SK-N-SH (cell line): Measurements from ENCODE around the gene CRMP1. TPM values are rescaled to one million over a fixed set of nuclear protein-coding genes. Genes with fewer than 3 reads are reported as not detected.

Experiments
- CTCF ChIA-PET: fragments of 300-600, 350-600 bp; formaldehyde crosslinking; extraction: SDS; loops from one replicate; lab custom pipeline; 2021; lab: Yijun Ruan, JAX
- POLR2A ChIA-PET: fragments of 350-600 bp; sonication (Branson Sonifier 250); formaldehyde crosslinking; extraction: SDS; loops from one replicate; lab custom pipeline; 2020; ENCODE audit warnings: antibody characterized with exemption, inconsistent platforms; lab: Yijun Ruan, JAX
- DNase-seq: peaks from one replicate; pipeline ENCODE4 v3.0.0; 2012
- H2AFZ ChIP-seq: fragments of 200-600 bp; sonication (generic); 2 replicates; pipeline ENCODE4 v1.8.1; 2016; ENCODE audit warnings: antibody characterized with exemption, mild to moderate bottlenecking, low read depth
- H3F3A ChIP-seq: fragments of 200-600 bp; sonication (generic); replicated peaks from 2 replicates; pipeline ENCODE3; 2016; ENCODE audit warnings: antibody characterized with exemption, mild to moderate bottlenecking; ENCODE audit not compliant: insufficient read depth
- H3K27ac ChIP-seq, 2 experiments: fragments of 200-500 bp in 1 of 2; fragments of 200-600 bp in 1 of 2; sonication (Bioruptor generic) in 1 of 2; sonication (generic), shearing (Covaris generic) in 1 of 2; 2 replicates each; pipeline versions ENCODE4 v1.5.1 to v1.6.1; 2014 to 2016; ENCODE audit warnings: low read depth in 2 of 2, inconsistent platforms in 1 of 2, low read length in 1 of 2, mild to moderate bottlenecking in 1 of 2, mixed read lengths in 1 of 2
- H3K27me3 ChIP-seq: fragments of 200-600 bp; sonication (generic), shearing (Covaris generic); 2 replicates; pipeline ENCODE4 v1.6.1; 2016; ENCODE audit warnings: mixed run types; ENCODE audit not compliant: insufficient read depth
- H3K36me3 ChIP-seq, 2 experiments: fragments of 200-500 bp in 1 of 2; fragments of 200-600 bp in 1 of 2; sonication (Bioruptor generic) in 1 of 2; sonication (generic) in 1 of 2; replicated peaks in 1 of 2; 2 replicates each; pipeline versions ENCODE3 to v1.5.1; 2014 to 2016; ENCODE audit warnings: low read length in 1 of 2, mild to moderate bottlenecking in 1 of 2; ENCODE audit not compliant: insufficient read depth in 2 of 2, control insufficient read depth in 1 of 2
- H3K4me1 ChIP-seq, 2 experiments: fragments of 200-500 bp in 1 of 2; fragments of 200-600 bp in 1 of 2; sonication (Bioruptor generic) in 1 of 2; sonication (generic), shearing (Covaris generic) in 1 of 2; 2 replicates each; pipeline versions ENCODE4 v1.5.1 to v1.6.1; 2014 to 2016; ENCODE audit warnings: low read depth in 1 of 2, low read length in 1 of 2, mixed run types in 1 of 2; ENCODE audit not compliant: insufficient read depth in 2 of 2, control insufficient read depth in 1 of 2
- H3K4me2 ChIP-seq: fragments of 200-600 bp; sonication (generic), shearing (Covaris generic); 2 replicates; pipeline ENCODE4 v1.6.1; 2017; ENCODE audit warnings: mixed run types
- H3K4me3 ChIP-seq, 2 experiments: fragments of 200-500 bp in 1 of 2; fragments of 200-600 bp in 1 of 2; sonication (Bioruptor generic) in 1 of 2; sonication (generic), shearing (Covaris generic) in 1 of 2; 2 replicates each; pipeline versions ENCODE4 v1.5.1 to v1.8.1; 2014 to 2016; ENCODE audit warnings: low read depth in 2 of 2, inconsistent platforms in 1 of 2, low read length in 1 of 2, mild to moderate bottlenecking in 1 of 2, mixed read lengths in 1 of 2, moderate library complexity in 1 of 2
- H3K79me2 ChIP-seq: fragments of 200-600 bp; sonication (generic); 2 replicates; pipeline ENCODE4 v1.8.1; 2017; ENCODE audit warnings: mild to moderate bottlenecking; ENCODE audit not compliant: insufficient read depth
- H3K9ac ChIP-seq: fragments of 200-600 bp; sonication (generic); 2 replicates; pipeline ENCODE4 v1.6.1; 2017; ENCODE audit warnings: mixed run types
- H3K9me2 ChIP-seq: fragments of 200-600 bp; sonication (generic); 2 replicates; pipeline ENCODE4 v1.6.1; 2017; ENCODE audit warnings: mixed run types
- H3K9me3 ChIP-seq: fragments of 200-600 bp; sonication (generic); 2 replicates; pipeline ENCODE4 v1.6.1; 2017; ENCODE audit warnings: mixed run types, mild to moderate bottlenecking, moderate library complexity
- H4K20me1 ChIP-seq: fragments of 200-600 bp; sonication (generic); 2 replicates; pipeline ENCODE4 v1.6.1; 2017; ENCODE audit warnings: mild to moderate bottlenecking, mixed run types; ENCODE audit not compliant: insufficient read depth
- CHD2 ChIP-seq: fragments of 150-350 bp; IDR thresholded peaks from 2 replicates; pipeline ENCODE4 v1.6.1; 2018; ENCODE audit warnings: low read length; ENCODE audit not compliant: partially characterized antibody
- CTCF ChIP-seq: fragments of 200-600 bp; sonication (generic); IDR thresholded peaks from 2 replicates; pipeline ENCODE4 v1.6.1; 2017; ENCODE audit warnings: antibody characterized with exemption, mild to moderate bottlenecking, moderate library complexity
- EZH2phosphoT487 ChIP-seq: fragments of 200-600 bp; sonication (generic); IDR thresholded peaks from 2 replicates; pipeline ENCODE4 v1.6.1; 2017; ENCODE audit warnings: low read depth, mixed run types, mild to moderate bottlenecking, antibody characterized with exemption, moderate library complexity, borderline replicate concordance
- FOXM1 ChIP-seq: IDR thresholded peaks from 2 replicates; pipeline ENCODE4 v1.4.0; 2012; ENCODE audit warnings: low read depth, mild to moderate bottlenecking
- NRF1 ChIP-seq: IDR thresholded peaks from 2 replicates; pipeline ENCODE4 v1.6.1; 2012; ENCODE audit warnings: low read depth, mild to moderate bottlenecking, low read length
- RFX5 ChIP-seq: IDR thresholded peaks from 2 replicates; pipeline ENCODE4 v1.6.1; 2012; ENCODE audit warnings: mild to moderate bottlenecking, improper control_type of control experiment, low read length
- RXRA ChIP-seq: IDR thresholded peaks from 2 replicates; pipeline ENCODE4 v1.4.0; 2012; ENCODE audit warnings: low read depth, mild to moderate bottlenecking, borderline replicate concordance
- SMC3 ChIP-seq: IDR thresholded peaks from 2 replicates; pipeline ENCODE4 v1.6.1; 2012; ENCODE audit warnings: low read depth, low read length, improper control_type of control experiment
- TCF12 ChIP-seq: IDR thresholded peaks from 2 replicates; pipeline ENCODE4 v1.4.0; 2012
- TEAD4 ChIP-seq: IDR thresholded peaks from 2 replicates; pipeline ENCODE4 v1.4.0; 2012; ENCODE audit warnings: mild to moderate bottlenecking, borderline replicate concordance; ENCODE audit not compliant: insufficient read depth
- YY1 ChIP-seq: IDR thresholded peaks from 2 replicates; pipeline ENCODE4 v1.4.0; 2012; ENCODE audit warnings: low read depth, mild to moderate bottlenecking
- WGBS: methylation state at CpG from one replicate; pipeline ENCODE4 v1.1.6; 2017; ENCODE audit warnings: low lambda C conversion rate; 5-methylcytosine and 5-hydroxymethylcytosine counted together
- polyA plus RNA-seq, 3 experiments: library from polyadenylated mRNA; depleted of rRNA; stranded (reverse); fragments of >200 nt; gene quantifications; 2 replicates each; pipeline ENCODE4 v1.2.3, GENCODE V29; 2012

CRMP1 gene
- polyA plus RNA-seq, 1 of the 3 experiments (the other 2 are of a cell fraction): 3.4 TPM

- Histone ChIP-seq H3K27ac (no peak overlapping the region), H3K4me1 (no peaks in the 10 kb centered on the region; a peak in 1 of 4 replicates), H3K27me3 (no peaks in the 10 kb centered on the region), H4K20me1 (no peaks in the 10 kb centered on the region), H3K9me2 (no peaks in the 10 kb centered on the region), H3F3A (no peaks in the 10 kb centered on the region), H3K9me3 (peaks cover 5% of the 10 kb centered on the region; the same call in 1 of the 2 replicates), H3K4me3 (no peak overlapping the region), H2AFZ (no peak overlapping the region), H3K9ac (no peak overlapping the region), H3K79me2 (no peaks in the 10 kb centered on the region), H3K36me3 (peaks cover 3 to 36% of the 10 kb centered on the region in 2 experiments), H3K4me2 (no peak overlapping the region)
- POLR2A ChIA-PET: no interaction called here
- CTCF ChIA-PET: interaction anchor here (1.3 kb wide), 1 partner anchor 9 kb away, joined by 3 read pairs; no protein-coding TSS in a partner anchor
- WGBS: 96% methylated on average over 1 of the region's 1 CpG
- no peak for TF ChIP-seq EZH2phosphoT487
- no peak for TF ChIP-seq CTCF
- TF ChIP-seq RXRA: no peak
- TF ChIP-seq CHD2: no peak
- no peak for TF ChIP-seq TCF12
- TF ChIP-seq NRF1: no peak
- no peak for DNase-seq
Measured at GRCh38 chr4:5776510-5776909, 116.4 kb downstream of the CRMP1 start.

GRCh38 chr4:5774416-5775036 is 118.4 kb downstream of the CRMP1 start:
- Histone ChIP-seq H3K9me3 (peaks cover 5% of the 10 kb centered on the region; the same call in 1 of the 2 replicates), H3K9me2 (no peaks in the 10 kb centered on the region), H3K79me2 (no peaks in the 10 kb centered on the region), H3K4me2 (no peak overlapping the region), H3K9ac (no peak overlapping the region), H3K27ac (no peak overlapping the region), H3F3A (no peaks in the 10 kb centered on the region), H3K4me3 (no peak overlapping the region), H3K36me3 (peaks cover 3 to 30% of the 10 kb centered on the region in 2 experiments), H3K4me1 (no peaks in the 10 kb centered on the region; a peak in 1 of 4 replicates), H4K20me1 (no peaks in the 10 kb centered on the region), H3K27me3 (no peaks in the 10 kb centered on the region), H2AFZ (no peak overlapping the region)
- CTCF ChIA-PET: interaction anchor here (0.9 kb wide), 1 partner anchor 16 kb away, joined by 4 read pairs; no protein-coding TSS in a partner anchor
- TF ChIP-seq FOXM1 (no peak), YY1 (no peak), SMC3 (no peak), RFX5 (no peak), TEAD4 (no peak)
- no peak for DNase-seq
- POLR2A ChIA-PET: no interaction called here
- WGBS: 96% methylated on average over 2 of the region's 2 CpGs
